Measurements from ENCODE around the gene TF.

TF gene

DNA sequence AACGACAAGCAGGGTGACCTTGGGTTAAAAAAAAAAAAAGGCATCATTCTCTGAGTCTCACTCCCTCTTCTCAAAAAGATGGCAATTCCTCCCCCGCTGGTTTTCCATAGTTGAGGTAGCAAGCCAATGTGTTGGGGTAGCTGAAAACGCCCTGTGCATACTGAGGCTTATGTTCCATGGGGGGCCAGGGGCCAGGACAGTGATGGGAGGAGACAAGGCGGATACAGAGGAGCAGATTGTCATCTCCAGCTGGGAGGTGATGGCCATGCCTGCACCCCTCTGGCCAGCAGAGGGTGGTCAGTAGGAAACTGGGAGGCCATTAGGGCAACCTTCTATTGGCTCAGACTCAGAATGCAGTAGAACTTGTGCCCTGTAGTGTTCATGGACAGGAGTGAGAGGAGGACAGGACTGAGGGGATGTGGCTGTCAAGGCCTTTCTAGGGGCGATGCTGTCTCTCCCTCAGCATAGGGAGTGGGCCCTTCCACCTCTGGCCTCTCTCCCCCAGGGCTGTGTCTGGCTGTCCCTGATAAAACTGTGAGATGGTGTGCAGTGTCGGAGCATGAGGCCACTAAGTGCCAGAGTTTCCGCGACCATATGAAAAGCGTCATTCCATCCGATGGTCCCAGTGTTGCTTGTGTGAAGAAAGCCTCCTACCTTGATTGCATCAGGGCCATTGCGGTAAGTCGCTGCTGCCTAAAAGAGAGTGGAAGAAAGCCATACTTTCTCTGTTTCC is 1.9 kb downstream of the TF start:
- DNase-seq, result no peak

DNA sequence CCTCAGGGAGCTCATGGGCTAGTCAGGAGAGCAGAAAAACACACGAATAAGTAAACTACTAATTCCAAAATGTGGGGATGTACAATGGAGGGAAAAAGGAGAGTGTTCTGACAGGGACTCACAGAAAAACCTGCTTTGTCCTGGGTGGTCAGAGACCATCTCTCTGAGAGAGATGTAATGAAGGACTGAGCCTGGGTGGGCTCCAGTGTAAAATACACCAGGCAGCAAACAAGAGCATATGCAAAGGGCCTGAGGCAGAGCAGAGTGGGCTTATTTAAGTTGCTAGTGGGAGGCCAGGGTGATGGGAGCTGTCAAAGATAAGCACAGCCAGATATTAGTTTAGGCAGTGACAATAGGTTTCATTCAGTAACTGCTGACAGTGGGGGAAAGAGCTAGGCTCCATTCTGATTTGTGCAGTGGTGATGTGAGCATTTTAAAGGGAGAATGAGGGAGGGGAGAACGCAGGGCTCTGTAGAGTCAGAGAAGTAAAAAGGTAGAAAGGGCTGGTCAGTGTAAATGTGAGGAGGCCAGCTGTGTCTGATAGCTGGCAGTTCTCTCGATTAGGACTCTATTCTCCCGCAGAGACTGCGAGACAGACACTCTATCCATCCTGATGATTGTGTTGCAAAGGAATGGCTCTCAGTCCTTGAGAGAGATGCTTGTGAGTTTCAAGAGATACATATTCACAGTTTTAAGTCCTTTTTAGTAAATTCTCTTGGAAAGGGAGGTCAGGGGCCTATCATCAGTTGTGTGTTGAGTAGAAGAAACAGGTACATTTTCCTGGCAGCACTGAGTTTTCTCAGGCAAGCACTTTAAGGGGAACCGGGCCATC is 3.5 kb downstream of the TF start:
- no peak for DNase-seq

DNA sequence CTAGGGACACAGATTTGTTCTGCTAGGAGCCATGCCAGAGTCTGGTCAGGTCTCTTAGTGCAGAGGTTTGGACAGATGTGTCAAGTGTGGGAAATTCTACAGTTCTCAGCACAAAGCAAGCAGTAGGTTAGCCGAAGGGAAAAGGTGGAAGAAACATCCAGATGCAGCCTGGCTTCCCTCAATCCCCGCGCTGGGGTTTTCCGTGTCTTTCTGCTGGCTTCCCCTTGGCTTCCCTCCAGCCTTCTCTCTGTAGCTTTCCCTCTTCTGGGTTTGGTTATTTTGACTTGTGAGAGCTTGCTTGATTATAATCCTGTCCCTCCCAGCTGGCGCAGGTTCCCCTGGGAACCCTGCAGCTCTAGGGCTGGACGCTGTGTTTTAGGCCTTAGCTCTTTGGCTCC is 4.1 kb downstream of the TF start:
- DNase-seq, result no peak

DNA sequence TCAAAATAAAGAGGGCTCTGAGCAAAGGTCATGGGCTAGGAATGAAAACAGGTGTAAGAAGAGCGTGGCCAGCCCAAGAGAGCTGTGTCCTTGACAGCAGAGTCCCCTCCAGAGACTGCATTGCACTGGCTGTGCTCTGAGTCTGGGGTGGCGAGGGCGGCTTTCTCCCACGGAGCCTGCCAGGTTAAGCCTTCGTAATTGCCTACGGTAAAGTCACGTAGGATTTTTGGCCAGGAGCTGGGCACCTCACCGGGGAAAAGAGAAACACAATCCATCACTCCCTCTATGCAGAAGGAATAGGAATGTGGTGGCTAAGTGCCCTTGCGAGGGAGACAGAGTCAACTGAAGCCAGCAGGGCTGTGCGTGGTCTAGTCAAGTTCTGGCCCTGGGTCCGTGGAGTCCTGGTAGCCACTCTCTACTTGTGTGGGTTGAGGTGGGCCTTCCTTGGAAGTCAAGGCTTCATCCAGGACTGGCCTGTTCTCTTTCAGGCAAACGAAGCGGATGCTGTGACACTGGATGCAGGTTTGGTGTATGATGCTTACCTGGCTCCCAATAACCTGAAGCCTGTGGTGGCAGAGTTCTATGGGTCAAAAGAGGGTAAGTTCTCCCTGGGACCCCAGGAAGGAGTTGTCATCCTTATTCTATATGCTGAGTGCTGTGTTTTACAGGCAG is 7.0 kb downstream of the TF start:
- DNase-seq, result no peak

DNA sequence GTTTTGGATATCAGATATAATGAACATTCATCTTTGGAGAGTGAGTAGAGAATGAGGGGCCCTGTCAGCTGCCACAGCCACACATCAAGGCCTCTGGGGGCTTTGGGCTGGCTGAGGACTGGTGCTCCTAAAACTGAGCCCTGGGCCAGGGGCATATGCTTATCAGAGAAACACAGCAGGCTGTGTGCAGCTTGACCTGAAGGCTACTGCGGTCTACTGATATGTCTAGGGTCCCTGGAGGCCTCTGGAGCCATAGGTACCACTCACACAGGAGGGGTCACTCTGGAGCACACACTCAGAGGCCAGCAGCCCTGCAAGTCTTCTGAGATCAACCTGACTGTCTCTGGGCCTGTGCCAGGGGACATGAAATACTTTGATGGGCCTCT is 7.6 kb downstream of the TF start:
- DNase-seq, result no peak

DNA sequence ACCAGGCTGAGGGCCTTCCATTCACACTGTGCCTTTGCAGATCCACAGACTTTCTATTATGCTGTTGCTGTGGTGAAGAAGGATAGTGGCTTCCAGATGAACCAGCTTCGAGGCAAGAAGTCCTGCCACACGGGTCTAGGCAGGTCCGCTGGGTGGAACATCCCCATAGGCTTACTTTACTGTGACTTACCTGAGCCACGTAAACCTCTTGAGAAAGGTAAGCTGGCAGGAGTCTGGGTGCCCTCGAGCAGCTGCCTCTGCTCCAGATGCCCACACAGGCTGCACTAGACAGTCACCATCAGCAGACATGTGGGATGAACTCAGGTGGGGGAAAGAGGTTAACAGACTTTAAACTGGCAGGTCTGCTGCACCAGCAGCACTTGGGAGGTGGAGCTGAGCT is 8.3 kb downstream of the TF start:
- DNase-seq, result no peak

DNA sequence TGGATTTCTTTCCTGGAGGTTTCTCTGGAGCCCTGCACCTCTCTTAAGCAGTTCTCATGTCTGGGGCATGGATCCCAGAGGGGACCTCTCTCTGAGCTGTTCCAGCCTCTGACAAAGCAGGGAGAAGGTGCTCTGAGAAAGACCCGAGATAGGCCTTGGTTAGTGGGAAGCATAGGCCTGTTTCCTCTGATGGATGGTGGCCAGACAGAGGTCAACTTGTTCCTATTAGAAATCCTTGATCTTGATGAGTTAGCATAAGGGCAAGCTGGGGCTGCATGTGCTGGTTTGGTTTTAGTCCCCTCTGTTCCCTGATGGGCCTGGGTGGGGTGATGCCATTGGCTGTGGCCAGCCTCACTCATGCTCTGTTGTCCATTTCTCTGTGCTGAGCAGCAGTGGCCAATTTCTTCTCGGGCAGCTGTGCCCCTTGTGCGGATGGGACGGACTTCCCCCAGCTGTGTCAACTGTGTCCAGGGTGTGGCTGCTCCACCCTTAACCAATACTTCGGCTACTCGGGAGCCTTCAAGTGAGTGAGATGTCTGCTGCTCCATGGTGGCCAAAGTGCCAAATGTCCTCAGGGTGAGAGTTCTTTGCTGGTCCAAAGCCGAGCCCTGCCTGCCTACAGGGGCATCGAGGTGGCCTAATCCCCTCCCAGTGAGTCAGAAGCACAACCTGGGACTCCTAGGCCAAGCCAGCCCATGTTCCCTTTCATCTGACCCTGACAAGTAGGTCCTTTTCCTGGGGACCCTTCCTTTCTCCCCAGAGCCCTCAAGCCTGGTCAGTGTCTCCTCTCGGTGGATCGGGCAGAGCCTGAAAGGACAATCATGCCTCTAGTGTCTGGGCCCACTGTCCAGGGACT is 9.0 kb downstream of the TF start:
- no peak for DNase-seq

DNA sequence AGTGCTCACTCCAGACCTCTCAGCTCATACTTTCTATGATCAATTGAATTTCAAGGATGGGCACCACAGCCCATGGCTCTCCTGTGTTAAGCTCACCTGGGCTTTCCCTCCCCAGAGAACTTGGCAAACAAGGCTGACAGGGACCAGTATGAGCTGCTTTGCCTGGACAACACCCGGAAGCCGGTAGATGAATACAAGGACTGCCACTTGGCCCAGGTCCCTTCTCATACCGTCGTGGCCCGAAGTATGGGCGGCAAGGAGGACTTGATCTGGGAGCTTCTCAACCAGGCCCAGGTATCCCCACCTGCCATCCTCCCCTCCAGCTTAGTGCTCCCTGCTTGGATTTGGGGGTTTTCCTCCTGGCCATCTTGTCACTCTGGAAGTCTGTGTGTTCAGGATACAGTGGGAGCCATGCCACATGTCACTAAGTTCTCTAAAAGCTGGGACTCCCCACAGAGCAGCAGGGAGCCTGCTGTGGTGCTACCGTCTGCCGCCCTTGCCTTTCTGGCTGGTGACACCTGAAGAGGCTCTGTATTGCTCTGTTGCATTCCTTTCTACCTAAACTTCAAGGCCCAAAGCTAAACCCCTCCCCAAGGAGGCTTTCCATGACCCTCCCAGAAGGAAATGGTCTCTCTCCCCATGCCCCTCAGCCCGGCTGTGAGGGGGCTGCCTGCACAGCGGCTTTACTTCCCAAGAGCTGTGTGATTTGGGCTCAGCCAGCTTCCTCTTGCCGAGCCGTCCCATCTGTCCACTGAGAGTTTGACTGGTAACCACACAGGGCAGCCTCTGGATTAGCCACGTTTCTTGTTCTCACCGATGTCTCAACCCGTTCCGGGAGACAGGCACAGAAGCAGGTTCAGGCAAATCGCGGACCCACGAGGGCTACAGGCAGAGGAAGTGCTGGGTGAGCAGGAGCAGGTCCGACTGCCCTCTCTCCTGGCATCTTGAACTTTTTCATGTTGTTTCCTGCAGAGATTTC is 10.8 kb downstream of the TF start:
- DNase-seq, result no peak

DNA sequence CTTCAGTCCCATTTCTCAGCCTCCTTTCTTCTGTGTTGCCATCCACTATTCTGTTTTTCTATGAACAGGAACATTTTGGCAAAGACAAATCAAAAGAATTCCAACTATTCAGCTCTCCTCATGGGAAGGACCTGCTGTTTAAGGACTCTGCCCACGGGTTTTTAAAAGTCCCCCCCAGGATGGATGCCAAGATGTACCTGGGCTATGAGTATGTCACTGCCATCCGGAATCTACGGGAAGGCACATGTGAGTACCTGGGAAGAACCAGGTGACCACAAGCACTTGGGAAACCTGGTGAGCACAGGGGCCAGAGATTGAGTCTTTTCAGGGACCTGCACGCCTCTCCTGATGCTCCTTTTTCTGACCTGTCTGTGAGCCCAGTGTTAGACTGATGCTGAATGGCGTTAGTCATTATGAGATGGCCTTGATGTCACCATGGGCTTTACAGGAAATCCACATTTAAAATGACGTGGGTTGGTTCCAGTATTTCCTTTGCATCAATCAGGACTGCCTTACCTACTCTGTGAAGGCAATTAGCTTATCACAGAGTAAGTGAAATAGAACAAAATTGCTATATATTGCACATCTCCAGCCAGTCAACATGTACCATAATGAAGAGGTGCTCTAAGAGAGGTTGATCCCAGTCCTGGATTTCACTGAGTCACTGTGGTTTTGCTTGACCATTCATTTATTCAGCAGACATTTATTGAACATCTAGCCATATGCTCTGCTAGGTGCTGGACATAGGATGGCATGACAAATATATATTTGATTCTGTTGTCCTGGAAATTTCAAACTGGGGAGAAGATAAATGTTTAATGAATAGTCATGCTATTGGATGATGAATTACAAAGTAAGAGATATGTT is 11.7 kb downstream of the TF start:
- no peak for DNase-seq

DNA sequence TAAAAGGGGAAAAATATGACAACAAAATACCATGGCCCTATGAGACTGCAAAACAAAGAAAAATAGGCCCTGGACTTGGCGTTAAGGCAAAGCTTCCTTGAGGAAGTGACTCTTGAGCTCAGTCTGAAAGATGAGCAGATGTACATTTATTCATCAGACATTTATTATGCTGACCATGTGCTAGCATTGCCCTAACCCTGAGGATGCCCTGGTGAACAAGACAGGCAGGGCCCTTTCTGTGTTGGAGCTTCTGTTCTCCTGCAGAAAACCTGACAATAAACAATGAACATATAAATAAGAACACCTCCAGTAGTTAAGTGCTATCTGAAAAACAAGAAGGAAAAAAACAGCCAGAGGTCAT is 12.4 kb downstream of the TF start:
- DNase-seq, result no peak

DNA sequence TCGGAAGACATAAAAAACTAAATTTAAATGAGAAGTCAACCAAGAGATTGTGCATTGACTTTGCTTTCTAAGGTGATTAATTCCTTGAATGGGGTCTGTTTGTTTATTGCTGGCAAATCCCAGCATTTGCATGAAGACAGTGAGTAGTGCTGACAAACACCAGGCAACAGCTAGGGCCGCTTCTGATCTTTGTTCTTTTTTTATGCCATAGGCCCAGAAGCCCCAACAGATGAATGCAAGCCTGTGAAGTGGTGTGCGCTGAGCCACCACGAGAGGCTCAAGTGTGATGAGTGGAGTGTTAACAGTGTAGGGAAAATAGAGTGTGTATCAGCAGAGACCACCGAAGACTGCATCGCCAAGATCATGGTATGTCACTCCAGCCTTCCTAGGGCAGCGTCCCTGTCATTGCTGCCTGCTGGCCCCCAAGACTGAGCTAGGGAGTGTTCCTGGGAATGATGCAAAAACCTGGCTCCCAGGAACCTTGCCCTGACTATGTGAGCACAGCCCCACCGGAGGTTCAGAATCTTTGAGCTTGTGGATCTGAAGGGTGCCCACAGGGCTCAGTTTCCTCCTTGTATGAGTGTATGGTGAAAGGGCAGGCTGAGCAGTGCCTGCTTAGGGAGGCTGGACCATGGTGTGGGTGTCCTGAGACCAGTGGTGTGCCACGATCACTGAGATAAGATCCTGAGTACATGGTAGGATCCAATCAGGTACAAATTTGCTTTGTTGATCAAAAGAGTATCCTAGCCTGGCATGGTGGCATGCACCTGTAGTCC is 13.0 kb downstream of the TF start:
- DNase-seq, result no peak

DNA sequence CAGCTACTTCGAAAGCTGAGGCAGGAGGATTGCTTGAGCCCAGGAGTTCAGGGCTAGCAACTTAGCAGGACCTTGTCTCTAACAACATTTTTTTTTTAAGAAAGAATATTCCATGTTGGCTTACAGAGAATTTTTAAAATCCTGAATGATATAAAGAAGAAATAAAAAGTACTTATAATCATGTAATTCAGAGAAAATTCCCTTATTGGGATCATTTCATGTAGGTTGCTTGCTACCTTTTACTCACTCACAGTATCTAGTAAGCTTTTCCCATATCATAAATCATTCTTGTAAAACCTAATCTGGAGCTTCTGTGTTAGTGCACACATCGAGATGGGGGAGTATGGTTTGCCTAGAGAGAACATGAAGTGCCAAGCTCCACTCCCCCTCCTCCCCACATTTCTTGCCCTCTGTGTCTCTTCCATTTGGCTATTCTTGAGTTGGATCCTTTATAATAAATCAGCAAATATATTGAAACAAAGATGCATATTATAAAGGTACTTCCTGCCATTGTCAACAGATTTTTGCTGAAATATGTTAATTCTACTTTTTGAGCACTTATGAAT is 13.6 kb downstream of the TF start:
- DNase-seq, result no peak

DNA sequence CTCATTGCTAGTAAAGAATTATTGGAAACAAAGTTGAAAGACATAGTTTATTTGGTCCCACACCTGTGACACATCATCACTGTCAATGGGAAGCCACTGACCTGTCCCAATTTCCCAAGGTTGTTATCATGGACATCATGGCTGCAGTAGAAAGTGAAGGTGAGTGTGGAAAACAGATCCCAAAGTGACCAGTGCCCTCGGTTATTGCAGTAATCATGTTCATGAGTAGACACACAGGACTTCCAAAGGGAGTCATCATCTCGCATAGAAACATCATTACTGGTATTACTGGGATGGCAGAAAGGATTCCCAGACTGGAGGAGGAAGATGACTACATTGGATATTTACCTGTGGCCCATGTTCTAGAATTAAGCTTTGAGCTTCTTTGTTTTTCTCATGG is 14.7 kb downstream of the TF start:
- no peak for DNase-seq

DNA sequence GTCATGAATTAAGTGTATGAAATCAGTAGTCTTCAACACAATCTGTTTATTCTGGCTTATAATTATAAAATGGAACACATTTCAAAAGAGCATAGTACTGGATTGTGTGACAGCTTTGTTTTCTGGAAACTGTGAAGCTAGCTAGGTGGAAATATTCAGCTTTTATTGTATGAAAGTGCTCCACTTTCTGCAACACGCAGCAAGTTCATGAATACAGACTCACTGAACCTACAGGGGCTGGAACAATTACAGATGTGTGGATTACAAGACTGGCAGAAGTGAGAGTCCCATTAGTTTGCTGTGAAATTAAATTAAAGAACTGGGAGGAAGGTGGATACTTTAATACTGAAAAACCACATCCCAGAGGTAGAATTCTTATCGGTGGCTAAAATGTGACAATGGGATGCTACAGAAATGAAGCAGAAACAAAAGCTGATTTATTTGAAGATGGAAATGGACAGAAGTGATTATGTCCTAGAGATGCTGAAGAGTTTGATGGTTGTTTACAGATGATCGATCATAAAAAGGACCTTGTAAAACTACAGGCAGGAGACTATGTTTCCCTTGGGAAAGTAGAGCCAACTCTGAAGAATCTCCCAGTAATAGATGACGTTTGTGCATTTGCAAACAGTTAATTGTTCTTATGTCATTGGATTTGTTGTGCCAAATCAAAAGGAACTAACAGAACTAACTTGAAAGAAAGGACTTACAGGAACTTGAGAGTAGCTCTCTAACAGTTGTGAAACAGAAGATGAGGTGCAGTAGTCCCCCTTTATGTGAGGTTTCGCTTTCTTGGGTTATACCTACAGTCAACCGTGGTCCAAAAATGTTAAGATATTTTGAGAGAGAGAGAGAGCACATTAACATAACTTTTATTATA is 15.7 kb downstream of the TF start:
- no peak for DNase-seq

DNA sequence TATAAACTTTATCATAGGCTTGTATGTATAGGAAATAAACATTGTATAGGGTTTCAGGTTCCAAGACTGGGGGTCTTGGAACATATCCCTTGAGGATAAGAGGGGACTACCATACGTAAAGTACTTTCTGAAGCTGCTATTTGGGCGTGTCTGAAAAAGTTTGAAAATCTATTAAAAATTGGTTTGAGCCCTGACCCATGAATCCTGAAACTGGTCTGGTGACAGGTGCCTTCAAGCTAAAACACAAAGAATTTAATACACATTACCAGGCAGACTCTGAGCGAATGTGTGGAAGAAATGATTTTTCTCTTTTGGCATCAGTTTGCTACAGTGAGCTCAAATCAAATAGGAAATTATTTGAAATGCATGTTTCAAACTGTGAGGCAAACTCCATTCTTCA is 16.3 kb downstream of the TF start:
- no peak for DNase-seq

DNA sequence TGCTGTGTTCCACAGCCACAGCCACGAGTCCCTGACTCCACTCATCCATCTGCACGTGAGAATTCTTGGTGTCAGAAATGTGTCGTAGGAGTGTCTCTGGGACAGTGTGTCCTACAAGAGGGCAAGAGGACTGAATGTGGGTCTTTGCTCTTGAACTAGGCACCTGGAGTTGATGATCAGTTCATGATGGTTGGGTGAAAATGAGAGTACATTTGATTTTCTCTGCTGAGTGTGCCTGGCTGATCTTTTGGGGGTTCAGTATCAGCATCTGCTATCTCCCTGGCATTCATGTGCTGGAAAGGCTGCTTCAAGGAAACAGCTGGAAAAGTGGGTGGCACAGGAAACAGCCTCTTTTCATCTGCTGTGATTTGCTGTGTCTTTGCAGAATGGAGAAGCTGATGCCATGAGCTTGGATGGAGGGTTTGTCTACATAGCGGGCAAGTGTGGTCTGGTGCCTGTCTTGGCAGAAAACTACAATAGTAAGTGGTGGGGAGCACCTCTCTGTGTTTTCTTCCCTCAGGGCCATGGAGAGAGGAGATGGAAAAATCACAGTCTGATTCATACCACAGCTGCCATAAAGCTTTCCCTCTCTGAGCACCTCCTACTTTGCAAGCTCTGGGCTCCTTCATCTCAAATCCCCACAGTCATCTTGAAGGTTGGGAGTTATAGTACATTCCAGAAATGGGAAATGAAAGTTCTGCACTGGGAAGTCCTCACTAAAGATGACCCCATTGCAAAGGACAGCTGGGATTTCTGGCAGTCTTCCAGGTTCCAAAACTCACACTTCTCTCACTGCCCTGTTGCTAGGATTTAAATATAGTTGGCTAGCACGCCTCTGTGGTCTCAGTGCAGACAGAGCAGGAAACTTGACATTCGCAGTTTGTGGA is 17.8 kb downstream of the TF start:
- no peak for DNase-seq

DNA sequence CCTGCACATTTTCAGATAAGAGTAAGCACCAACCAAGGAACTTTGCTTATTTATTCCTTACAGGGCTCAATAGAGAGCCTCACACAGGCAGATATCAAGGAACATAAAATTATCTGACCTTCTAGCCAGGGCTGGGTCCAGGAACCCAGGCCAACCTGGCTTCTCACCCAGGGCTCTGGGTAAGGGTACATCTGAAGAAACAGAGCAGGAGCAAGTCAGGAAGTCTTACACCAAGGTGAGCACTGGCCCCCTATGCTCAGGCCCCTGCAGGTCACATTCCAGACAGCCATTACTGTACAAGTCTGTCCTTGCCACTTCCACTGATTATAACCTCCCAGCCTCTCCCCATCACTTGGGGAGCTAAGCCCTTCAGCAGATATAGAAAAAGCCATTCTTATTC is 19.1 kb downstream of the TF start:
- DNase-seq, result no peak

DNA sequence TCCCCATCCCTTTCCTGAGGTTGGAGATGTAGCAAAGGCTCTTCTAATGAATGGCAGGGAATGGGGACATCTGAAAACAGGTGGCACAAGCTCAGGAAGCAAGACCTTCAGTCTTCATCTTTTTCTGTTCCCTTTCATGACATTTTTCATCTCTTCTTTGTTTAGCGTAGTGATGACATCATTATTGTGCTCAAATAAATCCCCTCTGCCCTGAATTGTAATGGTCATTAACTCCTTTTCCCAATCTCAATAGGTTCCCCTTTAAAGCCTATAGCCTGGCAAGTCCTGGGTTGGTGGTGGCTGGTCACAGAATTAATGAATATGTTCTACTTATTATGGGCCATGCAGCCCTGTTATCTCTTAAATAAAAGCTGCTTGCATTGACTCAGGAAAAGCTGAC is 21.4 kb downstream of the TF start:
- DNase-seq, result no peak
